Esophagus muscularis mucosa (tissue), 4 donors: ENCODE data around the gene RBM44. TPM values are rescaled to one million over a fixed set of nuclear protein-coding genes. Genes with fewer than 3 reads are reported as not detected.

Experiments
- DNase-seq: peaks from one replicate; pipeline ENCODE4 v3.0.0-alpha.2; 2017; ENCODE audit errors: extremely low spot score
- H3K27ac ChIP-seq, 4 donors: fragments of 200-600 bp; sonication (generic); replicated peaks in 1 of 4; 1 replicate in 3 of 4; 2 replicates in 1 of 4; pipeline ENCODE4 v1.5.1; 2016 to 2019; ENCODE audit warnings: mild to moderate bottlenecking in 1 of 4
- H3K27me3 ChIP-seq, 4 donors: fragments of 200-600 bp; sonication (generic); one replicate each; pipeline versions ENCODE4 v1.5.1 to v1.6.0; 2016 to 2019
- H3K36me3 ChIP-seq, 4 donors: fragments of 200-600 bp; sonication (generic); one replicate each; pipeline ENCODE4 v1.5.1; 2016 to 2019
- H3K4me1 ChIP-seq, 4 donors: fragments of 200-600 bp; sonication (generic); one replicate each; pipeline ENCODE4 v1.5.1; 2016 to 2019
- H3K4me3 ChIP-seq, 4 donors: fragments of 200-600 bp; sonication (generic); 1 replicate in 2 of 4; 2 replicates in 2 of 4; pipeline ENCODE4 v1.5.1; 2016 to 2019; ENCODE audit warnings: mild to moderate bottlenecking in 4 of 4, moderate library complexity in 1 of 4
- H3K9me3 ChIP-seq, 4 donors: fragments of 200-600 bp; sonication (generic); 1 replicate in 3 of 4; 2 replicates in 1 of 4; pipeline ENCODE4 v1.5.1; 2016 to 2019
- CTCF ChIP-seq, 3 experiments: fragments of 200-600 bp in 2 of 3; fragments of 450-650 bp in 1 of 3; sonication (generic) in 2 of 3; IDR thresholded peaks; one replicate each; pipeline ENCODE4 v1.5.1; 2017 to 2019; ENCODE audit warnings: antibody characterized with exemption in 3 of 3, mild to moderate bottlenecking in 2 of 3, moderate library complexity in 1 of 3
- EP300 ChIP-seq: sonication (generic); formaldehyde crosslinking; IDR thresholded peaks from one replicate; pipeline ENCODE4 v1.6.1; 2017; ENCODE audit warnings: antibody characterized with exemption
- POLR2A ChIP-seq: fragments of 450-650 bp; IDR thresholded peaks from one replicate; pipeline ENCODE4 v1.6.1; 2017; ENCODE audit warnings: antibody characterized with exemption, moderate library complexity, mild to moderate bottlenecking, low read depth
- POLR2AphosphoS5 ChIP-seq, 2 donors: sonication (generic); formaldehyde crosslinking; IDR thresholded peaks; one replicate each; pipeline ENCODE4 v1.6.1; 2017; ENCODE audit warnings: antibody characterized with exemption in 2 of 2
- WGBS: methylation state at CpG from one replicate; pipeline ENCODE4 v1.1.5; 2018; 5-methylcytosine and 5-hydroxymethylcytosine counted together
- intact Hi-C: fragments of 100-400 bp; cut with DNase I; formaldehyde crosslinking; loops from one replicate; pipeline ENCODE4 v1.15.1; 2023
- total RNA-seq, 4 donors: library from RNA; depleted of rRNA; stranded (reverse); fragments of >200 nt; gene quantifications; one replicate each; pipeline versions ENCODE4 v1.1.0 to v1.2.1, GENCODE V29; 2016

RBM44 gene
- total RNA-seq, 4 donors from 2014 or later = 0.42 to 0.99 (median 0.61) TPM

DNA sequence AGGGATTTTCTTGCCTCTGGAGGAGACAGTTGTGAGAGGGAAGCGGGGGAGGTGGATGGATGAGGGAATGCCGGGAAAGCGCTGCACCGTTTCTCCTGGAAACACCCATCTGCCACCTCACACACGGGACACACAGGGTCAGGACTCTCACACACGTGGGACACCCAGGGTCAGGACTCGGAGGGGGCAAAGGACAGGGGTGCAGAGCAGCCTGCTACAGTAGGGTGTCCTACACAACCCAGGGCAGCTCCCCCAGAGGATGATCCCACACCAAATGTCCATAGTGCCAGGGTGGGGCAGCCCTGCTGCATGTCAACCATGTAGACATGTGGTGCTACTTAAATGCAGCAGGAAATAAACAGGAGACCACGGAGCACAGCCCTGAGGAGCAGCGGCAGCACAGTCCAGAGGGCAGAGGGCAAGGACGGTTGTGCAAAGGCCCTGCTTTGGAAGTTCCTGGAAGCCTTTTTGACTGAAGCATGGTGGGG, 65.9 kb downstream of the RBM44 start:
- Histone ChIP-seq H3K4me1 (peaks cover 37 to 96% (median 80%) of the 10 kb centered on the region in 4 donors), H3K27ac (peak overlapping the region; percentile 89 to 95 (median 93)), H3K27me3 (peaks cover 0 to 5% (median 0%) of the 10 kb centered on the region in 4 donors), H3K36me3 (no peaks in the 10 kb centered on the region), H3K4me3 (peak overlapping the region in 2 of 4 donors; percentile 12 to 19), H3K9me3 (no peaks in the 10 kb centered on the region)
- TF ChIP-seq CTCF (IDR thresholded peaks at IDR 0.05) (no peak), POLR2AphosphoS5 (IDR thresholded peaks at IDR 0.05) (no peak), POLR2A (no peak), EP300 (no peak)
- peak; percentile 91 for DNase-seq
- WGBS = 51% methylated on average over 7 of the region's 10 CpGs
- intact Hi-C loops = loop anchor here (5.0 kb wide), 1 partner anchor 33 kb away; no protein-coding TSS in a partner anchor

- WGBS = 40% methylated on average over 9 of the region's 9 CpGs
Observed at GRCh38 chr2:237864940-237865622, 66.5 kb downstream of the RBM44 start.

GRCh38 chr2:237865623-237866041, 67.1 kb downstream of the RBM44 start:
- Histone ChIP-seq H3K4me1 (peaks cover 47 to 97% (median 87%) of the 10 kb centered on the region in 4 donors), H3K27me3 (no peaks in the 10 kb centered on the region), H3K27ac (peak overlapping the region; percentile 89 to 95 (median 93)), H3K9me3 (no peaks in the 10 kb centered on the region), H3K4me3 (peak overlapping the region in 1 of 4 donors; percentile 22), H3K36me3 (no peaks in the 10 kb centered on the region)
- TF ChIP-seq POLR2A = no peak
- TF ChIP-seq CTCF (IDR thresholded peaks at IDR 0.05) = no peak
- TF ChIP-seq POLR2AphosphoS5 (IDR thresholded peaks at IDR 0.05) = no peak
- TF ChIP-seq EP300 = no peak
- intact Hi-C loops = no loop called here
- WGBS = 49% methylated on average over 7 of the region's 7 CpGs
- DNase-seq = peak; percentile 62

More at GRCh38 chr2:237864940-237865622, 66.5 kb downstream of the RBM44 start:
- no peaks in the 10 kb centered on the region for H3K36me3 ChIP-seq
- no peaks in the 10 kb centered on the region for H3K9me3 ChIP-seq
- intact Hi-C loops = loop anchor here (5.0 kb wide), 1 partner anchor 32 kb away; no protein-coding TSS in a partner anchor
- DNase-seq = peak; percentile 92
- TF ChIP-seq POLR2A (no peak), POLR2AphosphoS5 (IDR thresholded peaks at IDR 0.05) (peak; percentile 81 to 88), CTCF (IDR thresholded peaks at IDR 0.05) (no peak), EP300 (peak; percentile 45)
- peak overlapping the region in 1 of 4 donors; percentile 22 for H3K4me3 ChIP-seq
- H3K27me3 ChIP-seq = no peaks in the 10 kb centered on the region
- H3K4me1 ChIP-seq = peaks cover 41 to 96% (median 81%) of the 10 kb centered on the region in 4 donors
- H3K27ac ChIP-seq = peak overlapping the region; percentile 89 to 95 (median 93)

- intact Hi-C loops = no loop called here
- Histone ChIP-seq H3K36me3 (no peaks in the 10 kb centered on the region), H3K4me1 (peaks cover 52 to 100% (median 91%) of the 10 kb centered on the region in 4 donors), H3K27ac (peak overlapping the region; percentile 89 to 95 (median 93)), H3K27me3 (no peaks in the 10 kb centered on the region), H3K9me3 (no peaks in the 10 kb centered on the region), H3K4me3 (no peak overlapping the region)
- peak; percentile 75 for DNase-seq
- TF ChIP-seq POLR2A (no peak), CTCF (IDR thresholded peaks at IDR 0.05) (no peak), POLR2AphosphoS5 (IDR thresholded peaks at IDR 0.05) (no peak), EP300 (no peak)
- 67% methylated on average over 13 of the region's 13 CpGs for WGBS
Observed at GRCh38 chr2:237866101-237866621, 67.6 kb downstream of the RBM44 start.
